Endothelial cell of umbilical vein (primary cell): ENCODE measurements around the gene ATN1. TPM values are rescaled to one million over a fixed set of nuclear protein-coding genes. Genes with fewer than 3 reads are reported as not detected.

Experiments
- BruUV-seq: library from RNA; stranded (reverse); fragments of 400-500 nt; replicated peaks from 2 replicates; lab custom pipeline; 2021; lab: Mats Ljungman, UMichigan
- CTCF ChIA-PET: fragments of 300-600, 350-600 bp; sonication (Branson Sonifier 250); formaldehyde crosslinking; loops from one replicate; lab custom pipeline; 2021; ENCODE audit warnings: antibody characterized with exemption, inconsistent platforms; lab: Charles Lee
- POLR2A ChIA-PET: fragments of 300-600, 350-600 bp; sonication (Branson Sonifier 250); formaldehyde crosslinking; loops from one replicate; lab custom pipeline; 2021; ENCODE audit warnings: antibody characterized with exemption, inconsistent platforms; lab: Charles Lee
- DNase-seq: peaks from one replicate; pipeline ENCODE4 v3.0.0-alpha.2; 2011; ENCODE audit warnings: low read depth, low spot score
- FAIRE-seq: peaks from 2 replicates; lab custom pipeline; 2011; peaks lifted over from hg19 to GRCh38; lab: Jason Lieb, UNC
- H2AFZ ChIP-seq: 2 replicates; pipeline ENCODE4 v1.6.0; 2012; ENCODE audit warnings: low read depth, low read length, control low read depth, inconsistent platforms
- H3K27ac ChIP-seq: 2 replicates; pipeline ENCODE4 v1.5.1; 2011; ENCODE audit warnings: low read depth, mild to moderate bottlenecking, control low read depth, low read length, moderate library complexity; ENCODE audit not compliant: insufficient read depth
- H3K27me3 ChIP-seq, 2 experiments: 2 replicates each; pipeline versions ENCODE4 v1.6.0 to v1.6.1; 2011; ENCODE audit warnings: low read length in 2 of 2, mixed read lengths in 1 of 2; ENCODE audit not compliant: control insufficient read depth in 2 of 2, insufficient read depth in 2 of 2
- H3K36me3 ChIP-seq, 2 experiments: 2 replicates in 1 of 2; 3 replicates in 1 of 2; pipeline ENCODE4 v1.5.1; 2011; ENCODE audit warnings: low read length in 2 of 2, mild to moderate bottlenecking in 1 of 2, moderate library complexity in 1 of 2; ENCODE audit not compliant: control insufficient read depth in 2 of 2, insufficient read depth in 2 of 2; ENCODE audit errors: extremely low read depth in 1 of 2
- H3K4me1 ChIP-seq: 3 replicates; pipeline ENCODE4 v1.5.1; 2011; ENCODE audit warnings: mild to moderate bottlenecking, low read length; ENCODE audit not compliant: control insufficient read depth, insufficient read depth; ENCODE audit errors: extremely low read depth
- H3K4me2 ChIP-seq: 2 replicates; pipeline ENCODE4 v1.6.1; 2011; ENCODE audit warnings: low read length, control low read depth, mixed read lengths; ENCODE audit not compliant: insufficient read depth
- H3K4me3 ChIP-seq, 3 experiments: fragments of 200-600 bp in 1 of 3; sonication (generic), shearing (Covaris generic) in 1 of 3; replicated peaks in 1 of 3; 2 replicates each; pipeline ENCODE4 v1.5.1; 2011 to 2016; ENCODE audit warnings: control low read depth in 3 of 3, low read length in 3 of 3, mild to moderate bottlenecking in 2 of 3, inconsistent platforms in 1 of 3, low read depth in 1 of 3, moderate library complexity in 1 of 3; ENCODE audit not compliant: insufficient read depth in 1 of 3
- H3K79me2 ChIP-seq: 2 replicates; pipeline ENCODE4 v1.6.0; 2012; ENCODE audit warnings: low read length, inconsistent platforms; ENCODE audit not compliant: control insufficient read depth, insufficient read depth
- H3K9ac ChIP-seq: replicated peaks from 2 replicates; pipeline ENCODE3; 2011; ENCODE audit warnings: low read length, control low read depth; ENCODE audit not compliant: insufficient read depth; ENCODE audit errors: extremely low read depth
- H3K9me1 ChIP-seq: replicated peaks from 3 replicates; pipeline ENCODE4 v1.6.0; 2011; ENCODE audit warnings: mild to moderate bottlenecking, low read length; ENCODE audit not compliant: control insufficient read depth, insufficient read depth; ENCODE audit errors: extremely low read depth
- H3K9me3 ChIP-seq: replicated peaks from 2 replicates; pipeline ENCODE4 v1.5.1; 2012; ENCODE audit warnings: low read length, inconsistent platforms; ENCODE audit not compliant: control insufficient read depth, insufficient read depth
- H4K20me1 ChIP-seq: replicated peaks from 2 replicates; pipeline ENCODE3; 2011; ENCODE audit warnings: mild to moderate bottlenecking, low read length; ENCODE audit not compliant: control insufficient read depth, insufficient read depth; ENCODE audit errors: extremely low read depth
- CTCF ChIP-seq, 2 donors: IDR thresholded peaks; 1 replicate in 1 of 2; 2 replicates in 1 of 2; pipeline ENCODE4 v1.5.1; 2011; ENCODE audit warnings: low read length in 2 of 2, mild to moderate bottlenecking in 2 of 2, moderate library complexity in 2 of 2, control low read depth in 1 of 2, inconsistent platforms in 1 of 2, low read depth in 1 of 2; ENCODE audit not compliant: insufficient read depth in 1 of 2; ENCODE audit errors: extremely low read depth in 1 of 2
- EZH2 ChIP-seq: IDR thresholded peaks from 2 replicates; pipeline ENCODE4 v1.6.1; 2012; ENCODE audit warnings: borderline replicate concordance, low read depth, mild to moderate bottlenecking, moderate library complexity, low read length, inconsistent platforms; ENCODE audit not compliant: severe bottlenecking
- FOS ChIP-seq: IDR thresholded peaks from 2 replicates; pipeline ENCODE4 v1.6.1; 2011; ENCODE audit warnings: mild to moderate bottlenecking, low read length, moderate library complexity, borderline replicate concordance; ENCODE audit not compliant: insufficient read depth
- GATA2 ChIP-seq: IDR thresholded peaks from 2 replicates; pipeline ENCODE4 v1.7.0; 2011; ENCODE audit warnings: low read depth, mild to moderate bottlenecking, moderate library complexity, mixed read lengths, low read length; ENCODE audit not compliant: insufficient read length, insufficient read depth
- JUN ChIP-seq: IDR thresholded peaks from 2 replicates; pipeline ENCODE4 v1.6.1; 2011; ENCODE audit warnings: borderline replicate concordance, low read depth; ENCODE audit not compliant: insufficient read length, insufficient read depth
- MYC ChIP-seq: IDR thresholded peaks from one replicate; pipeline ENCODE4 v1.6.1; 2011; ENCODE audit warnings: mild to moderate bottlenecking, low read depth, low read length
- POLR2A ChIP-seq: IDR thresholded peaks from 2 replicates; pipeline ENCODE4 v1.6.1; 2012; ENCODE audit warnings: low read depth, mild to moderate bottlenecking, control low read depth, low read length
- POLR2AphosphoS5 ChIP-seq: IDR thresholded peaks from 2 replicates; pipeline ENCODE4 v1.6.1; 2012; ENCODE audit warnings: low read depth, mild to moderate bottlenecking, control low read depth, low read length, moderate library complexity; ENCODE audit not compliant: insufficient read depth
- dilution Hi-C: fragments of 300-500 bp; cut with MboI; formaldehyde crosslinking; loops from one replicate; pipeline ENCODE4 v1.15.0; 2019; ENCODE audit warnings: low sequenced_read_pairs; ENCODE audit not compliant: extremely low pct_ligation_motif_present
- intact Hi-C: fragments of 100-400 bp; cut with micrococcal nuclease; formaldehyde crosslinking; loops from one replicate; pipeline ENCODE4 v1.10.0; 2022
- polyA plus RNA-seq, 4 experiments: library from polyadenylated mRNA; depleted of rRNA in 3 of 4; stranded (reverse) in 3 of 4; unstranded in 1 of 4; fragments of >200 nt; gene quantifications; 2 replicates each; pipeline versions ENCODE4 v1.2.1 to v1.2.3, GENCODE V29; 2011 to 2012; ENCODE audit warnings: missing spikeins in 1 of 4
- total RNA-seq: library from RNA; stranded (reverse); gene quantifications from 2 replicates; pipeline ENCODE4 v1.2.3, GENCODE V29; 2021
- TF ChIP-seq, protein P1 (sequence below): IDR thresholded peaks from 2 replicates; pipeline ENCODE4 v1.6.1; 2011; ENCODE audit not compliant: insufficient read depth, insufficient read length

Gene ATN1
- total and polyA plus RNA-seq, 2 donors (not counting 3 experiments of a cell fraction or from before 2014, with no cell fraction given), result 46.4 to 117 TPM

DNA sequence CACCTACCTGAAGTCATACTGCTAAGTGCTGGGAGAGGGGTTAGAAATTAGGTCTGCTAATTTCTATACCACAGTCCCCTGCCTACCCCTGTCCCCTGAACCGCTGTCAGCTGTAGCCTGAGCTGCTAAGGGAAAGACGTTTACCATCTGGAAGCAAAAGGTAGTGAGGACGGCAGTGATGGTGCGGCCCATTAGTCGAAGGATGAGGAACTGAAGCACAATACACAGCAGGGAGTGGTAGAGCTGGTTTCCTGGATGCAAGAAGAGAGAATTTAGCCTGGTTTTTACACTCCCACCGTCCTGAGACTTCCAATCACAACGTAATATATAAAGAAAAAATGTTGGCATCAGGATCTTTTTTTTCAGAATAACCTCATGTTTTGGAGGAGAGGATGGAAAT, 54.8 kb downstream of the ATN1 start:
- dilution Hi-C loops, result no loop called here
- no peaks in the 10 kb centered on the region for H3K27me3 ChIP-seq
- ChIA-PET POLR2A (no interaction called here), CTCF (no interaction called here)
- H3K9me3 ChIP-seq, result no peaks in the 10 kb centered on the region
- H3K4me1 ChIP-seq, result no peaks in the 10 kb centered on the region
- no TSS peak for BruUV-seq
- DNase-seq (no peak), FAIRE-seq (no peak)
- H3K36me3 ChIP-seq, result peaks cover 2 to 15% of the 10 kb centered on the region in 2 experiments
- no peak overlapping the region for H3K9ac ChIP-seq
- H3K79me2 ChIP-seq, result no peaks in the 10 kb centered on the region
- H2AFZ ChIP-seq, result no peak overlapping the region
- TF ChIP-seq JUN, result no peak
- no peak for TF ChIP-seq GATA2
- TF ChIP-seq POLR2A, result no peak
- no peak for TF ChIP-seq POLR2AphosphoS5
- TF ChIP-seq FOS, result no peak
- TF ChIP-seq MYC, result no peak
- no peak for TF ChIP-seq EZH2
- TF ChIP-seq CTCF (IDR thresholded peaks at IDR 0.05; ENCODE audit: extremely low read depth in 1 of 2, insufficient read depth in 1 of 2, low read depth in 1 of 2, low read length in 2 of 2), result no peak
- TF ChIP-seq, protein P1, sequence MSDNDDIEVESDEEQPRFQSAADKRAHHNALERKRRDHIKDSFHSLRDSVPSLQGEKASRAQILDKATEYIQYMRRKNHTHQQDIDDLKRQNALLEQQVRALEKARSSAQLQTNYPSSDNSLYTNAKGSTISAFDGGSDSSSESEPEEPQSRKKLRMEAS, result no peak
- H3K4me2 ChIP-seq, result no peak overlapping the region
- intact Hi-C loops, result no loop called here
- H3K9me1 ChIP-seq, result no peaks in the 10 kb centered on the region
- H3K27ac ChIP-seq, result no peak overlapping the region
- H4K20me1 ChIP-seq, result no peaks in the 10 kb centered on the region
- H3K4me3 ChIP-seq, result no peak overlapping the region
